COLO668 (cell line): ENCODE data around the gene NAA11.
"Not testable (repeated sequence)": the region's sequence is repeated elsewhere in the genome, so short reads cannot be mapped to it uniquely, and the experiment has no call there.

Experiments used
- DNase-seq: peaks from one replicate; lab custom pipeline; 2025; ENCODE audit not compliant: unreplicated experiment; lab: John Stamatoyannopoulos, UW

Gene NAA11

GRCh38 chr4:79311279-79311678 lies 14.6 kb downstream of the NAA11 start:
- DNase-seq = no peak

- no peak for DNase-seq
Observed at GRCh38 chr4:79308971-79309370, 16.9 kb downstream of the NAA11 start.

GRCh38 chr4:79308137-79308536 lies 17.7 kb downstream of the NAA11 start:
- no peak for DNase-seq

GRCh38 chr4:79306795-79307194 lies 19.1 kb downstream of the NAA11 start:
- no peak for DNase-seq

- no peak for DNase-seq
Observed at GRCh38 chr4:79300280-79300679, 25.6 kb downstream of the NAA11 start.

DNA sequence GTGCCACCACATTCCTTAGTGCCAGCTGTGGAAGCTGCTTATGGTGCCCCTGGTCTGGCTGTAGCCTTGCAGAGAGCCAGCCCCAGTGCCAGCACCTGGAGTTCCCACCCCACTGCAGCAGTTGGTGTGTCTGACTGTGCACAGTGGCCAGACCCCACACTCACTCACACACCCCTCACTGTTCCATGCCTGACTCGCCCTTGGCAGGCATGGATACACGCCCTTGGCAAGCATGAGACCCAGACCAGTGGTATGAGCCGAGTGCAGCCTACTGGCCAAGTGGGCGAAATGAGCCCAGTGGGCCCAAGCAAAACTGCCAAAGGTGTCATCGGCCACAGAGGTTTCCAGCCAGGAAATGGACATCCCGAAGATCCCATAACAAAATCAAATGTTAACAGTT lies 27.4 kb downstream of the NAA11 start:
- DNase-seq = no peak

GRCh38 chr4:79298027-79298426 lies 27.8 kb downstream of the NAA11 start:
- no peak for DNase-seq

GRCh38 chr4:79297479-79297878 lies 28.4 kb downstream of the NAA11 start:
- no peak for DNase-seq

GRCh38 chr4:79296768-79297428 lies 29.0 kb downstream of the NAA11 start:
- no peak for DNase-seq

DNA sequence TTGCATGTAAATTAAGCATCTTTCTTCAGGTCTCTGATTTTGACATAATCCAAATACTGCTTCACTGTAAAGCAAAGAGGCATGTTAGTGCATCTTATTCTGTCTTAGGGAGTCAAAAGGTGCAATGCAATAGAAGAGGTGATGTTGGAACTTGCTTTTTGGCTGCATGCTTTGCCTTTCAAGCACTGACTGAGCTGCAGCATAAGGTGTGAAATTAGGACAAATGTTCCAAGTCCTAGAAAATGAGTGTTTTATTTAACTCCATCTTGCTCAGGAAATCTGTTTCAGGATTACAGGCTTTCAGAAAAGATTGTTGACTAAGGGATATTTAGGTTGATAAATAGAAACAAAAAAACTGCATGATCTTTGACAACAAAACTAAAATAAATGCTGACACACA lies 30.8 kb downstream of the NAA11 start:
- DNase-seq = no peak

DNA sequence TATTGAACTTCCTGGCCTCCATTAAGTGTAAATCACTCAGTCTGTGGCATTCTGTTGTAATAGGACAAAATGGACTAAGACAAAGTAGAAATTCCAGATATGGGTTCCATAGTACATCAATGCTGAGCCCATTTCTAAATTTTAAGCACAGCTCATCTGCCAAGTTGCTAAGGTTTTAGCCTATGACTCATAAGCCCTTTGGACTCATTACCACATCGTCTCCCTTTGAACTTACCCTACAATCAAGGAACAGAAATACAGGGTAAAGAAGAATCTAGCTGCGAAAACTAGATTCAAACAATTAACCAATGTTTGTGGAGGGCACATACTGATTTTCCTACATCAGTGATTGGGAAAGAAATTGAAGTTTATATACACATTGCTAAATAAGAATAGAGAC lies 31.8 kb downstream of the NAA11 start:
- DNase-seq = no peak

DNA sequence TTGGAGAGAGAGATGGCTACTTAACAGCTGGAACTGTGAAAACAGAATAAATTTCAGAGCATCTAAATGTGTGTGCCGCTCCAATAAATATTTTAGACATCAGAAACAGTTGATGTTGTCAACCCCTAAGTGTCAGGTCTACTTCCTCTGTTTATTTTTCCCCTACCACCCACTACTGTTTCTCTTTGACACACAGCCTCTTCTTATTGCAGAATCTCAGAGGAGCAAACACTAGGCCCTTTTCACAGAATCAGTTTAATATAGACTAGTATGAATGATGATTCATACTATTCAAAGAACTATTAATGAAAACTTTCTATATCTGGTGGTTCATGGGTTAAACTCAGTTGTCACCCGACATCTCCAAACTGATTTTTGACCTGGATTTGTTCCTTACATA lies 33.9 kb downstream of the NAA11 start:
- DNase-seq = no peak

DNA sequence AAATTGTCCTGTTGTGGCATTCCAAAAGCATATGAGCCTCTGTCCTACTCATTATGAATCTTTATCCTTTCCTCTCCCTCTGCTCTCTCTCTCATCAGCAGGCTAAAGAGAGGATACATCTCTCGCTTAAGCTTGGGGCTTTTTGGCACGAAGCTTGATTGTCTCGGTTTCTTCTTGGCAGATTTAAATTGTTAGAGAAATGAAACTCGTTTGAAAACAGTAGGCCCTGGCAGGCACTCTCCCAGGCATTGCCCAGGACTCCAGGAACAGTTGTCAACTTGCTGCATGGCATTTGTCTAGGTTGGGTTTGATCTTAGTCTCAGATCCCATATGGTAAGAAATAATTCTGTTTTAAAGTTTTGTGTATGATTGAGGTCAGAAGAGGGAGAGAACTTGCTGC lies 35.5 kb downstream of the NAA11 start:
- no peak for DNase-seq

DNA sequence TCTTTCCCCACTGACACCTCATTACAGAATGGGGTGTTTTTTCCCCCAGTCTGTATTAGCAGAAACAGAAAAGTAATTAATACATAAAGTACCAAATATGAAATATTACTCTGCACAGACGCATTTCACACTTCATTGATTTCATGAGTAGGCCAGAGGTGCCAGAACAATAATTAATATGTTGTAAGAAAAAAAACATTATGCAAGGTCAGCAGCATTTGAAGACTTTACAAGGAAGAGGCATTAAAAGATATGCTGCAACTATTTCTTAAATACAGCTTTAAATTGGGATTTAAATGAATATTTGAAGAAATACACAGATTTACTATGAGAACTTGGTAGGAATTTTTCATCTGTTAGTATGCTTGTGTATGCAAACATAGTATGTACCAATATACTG lies 37.7 kb downstream of the NAA11 start:
- no peak for DNase-seq

DNA sequence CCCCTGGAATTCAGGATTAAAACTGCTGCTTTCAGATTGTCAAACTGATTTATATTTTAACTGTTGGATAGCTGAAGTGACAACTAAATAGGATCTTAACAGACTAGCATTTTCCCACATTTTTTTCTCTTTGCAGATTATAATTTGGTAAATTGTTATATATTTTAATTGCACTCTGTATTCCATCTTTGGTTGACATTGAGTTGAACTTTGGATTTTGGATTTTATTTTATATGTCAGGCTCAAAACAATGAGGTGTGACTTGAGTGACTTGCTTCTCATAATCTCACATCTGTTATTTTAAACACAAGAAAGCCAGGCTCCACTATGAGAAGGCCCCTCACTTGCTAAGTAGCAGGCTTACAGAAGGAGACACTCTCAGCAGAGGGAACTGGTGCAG lies 38.1 kb downstream of the NAA11 start:
- DNase-seq = no peak

DNA sequence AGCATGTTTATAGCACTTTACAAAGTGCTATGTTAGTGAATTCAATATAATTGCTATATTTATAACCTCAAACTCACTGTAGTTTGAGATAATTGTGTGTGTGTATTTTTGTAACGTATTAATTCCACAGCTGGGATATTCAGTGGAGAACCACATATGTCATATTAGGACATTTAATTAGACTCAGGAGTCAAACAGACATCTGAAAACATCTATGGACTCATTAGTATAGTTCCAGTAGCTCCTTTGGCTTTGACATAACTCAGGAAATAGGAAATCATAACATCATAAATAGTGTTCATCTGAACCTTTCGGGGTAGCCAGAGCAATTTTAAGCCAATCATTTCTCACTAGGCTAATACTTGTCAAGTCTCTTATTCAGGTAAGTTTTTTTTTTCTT lies 38.8 kb downstream of the NAA11 start:
- DNase-seq = no peak

DNA sequence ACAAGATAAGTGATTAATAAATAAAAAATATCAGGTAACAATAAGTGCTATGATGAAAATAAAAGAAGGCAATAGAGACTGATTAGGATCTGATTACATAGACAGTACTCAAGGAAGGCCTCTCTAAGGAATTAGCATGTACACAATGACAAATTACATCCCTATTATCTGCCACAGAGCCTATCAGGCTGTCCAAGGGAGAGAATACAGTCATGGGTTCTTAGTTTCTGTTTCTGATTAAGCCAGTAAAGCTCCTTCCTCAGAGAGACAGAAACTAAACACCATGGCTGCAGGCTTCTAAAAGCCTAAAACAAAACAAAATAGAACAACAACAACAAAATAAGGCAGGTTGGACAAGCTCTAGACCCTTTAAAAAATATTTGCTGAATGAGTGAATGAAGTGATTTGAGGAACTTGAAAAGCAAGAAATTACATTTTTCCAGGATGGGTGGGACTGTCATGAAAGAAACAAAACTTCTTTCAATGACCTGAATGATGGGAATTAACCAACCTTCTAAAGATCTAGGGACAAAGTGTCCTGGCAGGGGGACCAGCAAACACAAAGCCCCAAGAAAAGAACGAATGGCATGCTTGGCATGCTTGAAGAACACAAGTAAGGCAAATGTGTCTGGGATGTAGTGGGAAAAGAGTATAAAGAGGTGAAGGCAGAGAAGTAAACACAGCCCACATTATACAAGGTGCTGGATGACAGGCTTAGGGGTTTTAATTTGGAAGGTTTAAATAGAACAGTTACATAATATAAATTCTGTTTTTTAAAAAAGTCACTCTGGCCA lies 44.1 kb downstream of the NAA11 start:
- no peak for DNase-seq

GRCh38 chr4:79277467-79277866 lies 48.4 kb downstream of the NAA11 start:
- DNase-seq = not testable (repeated sequence)

GRCh38 chr4:79273915-79274314 lies 51.9 kb downstream of the NAA11 start:
- no peak for DNase-seq

DNA sequence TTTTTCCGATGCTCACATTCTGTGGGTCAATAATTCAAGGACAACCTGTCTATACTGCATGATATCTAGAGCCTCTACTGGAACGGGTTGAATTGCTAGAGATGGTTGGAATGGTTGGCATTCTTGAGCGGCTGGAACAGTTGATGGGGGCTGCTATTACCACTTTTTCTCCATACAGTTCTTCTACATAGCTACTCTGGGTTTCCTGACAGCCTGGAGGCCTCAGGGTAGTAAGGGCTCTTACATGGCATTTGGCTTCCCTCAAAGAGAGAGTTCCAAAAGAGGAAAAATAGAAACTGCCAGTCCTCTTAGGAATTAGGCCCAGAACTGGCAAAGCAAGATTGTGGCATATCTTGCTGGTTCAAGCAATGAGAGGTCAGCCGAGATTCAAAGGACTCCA lies 53.1 kb downstream of the NAA11 start:
- no peak for DNase-seq

GRCh38 chr4:79272126-79272525 lies 53.7 kb downstream of the NAA11 start:
- DNase-seq = no peak

GRCh38 chr4:79267671-79268070 lies 58.2 kb downstream of the NAA11 start:
- no peak for DNase-seq
